Neural cell (in vitro differentiated cells): ENCODE measurements around the gene TPD52L2. TPM values are rescaled to one million over a fixed set of nuclear protein-coding genes. Genes with fewer than 3 reads are reported as not detected.
"Not testable (repeated sequence)": the region's sequence is repeated elsewhere in the genome, so short reads cannot be mapped to it uniquely, and the experiment has no call there.

ENCODE experiments used
- H2AFZ ChIP-seq: fragments of 200-600, 300-800 bp; sonication (generic), shearing (Covaris generic); 2 replicates; pipeline ENCODE4 v1.6.0; 2014; ENCODE audit warnings: low read depth, mild to moderate bottlenecking, antibody characterized with exemption, low read length, moderate library complexity
- H3F3A ChIP-seq: fragments of 200-600 bp; shearing (Covaris generic); 2 replicates; pipeline ENCODE4 v1.6.1; 2016; ENCODE audit warnings: mild to moderate bottlenecking, moderate library complexity, mixed read lengths, antibody characterized with exemption, low read length; ENCODE audit not compliant: insufficient read depth, poor library complexity, severe bottlenecking
- H3K27ac ChIP-seq: fragments of 200-600, 300-800 bp; sonication (generic), shearing (Covaris generic); 2 replicates; pipeline ENCODE4 v1.5.1; 2014; ENCODE audit warnings: mild to moderate bottlenecking, low read length, moderate library complexity
- H3K27me3 ChIP-seq: fragments of 300-800, 200-600 bp; sonication (generic), shearing (Covaris generic); 2 replicates; pipeline ENCODE4 v1.6.0; 2014; ENCODE audit warnings: mild to moderate bottlenecking, low read depth, low read length, moderate library complexity; ENCODE audit not compliant: insufficient read depth
- H3K36me3 ChIP-seq: fragments of 300-800, 200-600 bp; sonication (generic), shearing (Covaris generic); 2 replicates; pipeline ENCODE4 v1.5.1; 2014; ENCODE audit warnings: mild to moderate bottlenecking, antibody characterized with exemption, low read length, moderate library complexity; ENCODE audit not compliant: insufficient read depth
- H3K4me2 ChIP-seq: fragments of 300-800, 200-600 bp; sonication (generic), shearing (Covaris generic); 2 replicates; pipeline ENCODE4 v1.6.0; 2014; ENCODE audit warnings: mild to moderate bottlenecking, low read length
- H3K4me3 ChIP-seq: fragments of 300-800, 200-600 bp; sonication (generic), shearing (Covaris generic); 2 replicates; pipeline ENCODE4 v1.5.1; 2014; ENCODE audit warnings: mild to moderate bottlenecking, low read length, moderate library complexity
- H3K79me2 ChIP-seq: fragments of 200-600 bp; shearing (Covaris generic); replicated peaks from 2 replicates; pipeline ENCODE4 v1.6.0; 2014; ENCODE audit warnings: mild to moderate bottlenecking, low read length, moderate library complexity; ENCODE audit not compliant: insufficient read depth
- H3K9ac ChIP-seq: fragments of 300-800, 200-600 bp; sonication (generic), shearing (Covaris generic); 2 replicates; pipeline ENCODE4 v1.6.1; 2016; ENCODE audit warnings: mild to moderate bottlenecking, low read length, mixed read lengths
- H3K9me2 ChIP-seq: fragments of 200-600 bp; shearing (Covaris generic); 2 replicates; pipeline ENCODE4 v1.6.1; 2016; ENCODE audit warnings: mild to moderate bottlenecking, low read length, mixed read lengths; ENCODE audit not compliant: insufficient read depth
- H3K9me3 ChIP-seq: fragments of 200-600, 300-800 bp; sonication (generic), shearing (Covaris generic); 2 replicates; pipeline ENCODE4 v1.6.1; 2016; ENCODE audit warnings: mild to moderate bottlenecking, mixed run types, low read length, moderate library complexity, mixed read lengths
- H4K20me1 ChIP-seq: fragments of 200-600 bp; shearing (Covaris generic); 2 replicates; pipeline ENCODE4 v1.6.1; 2016; ENCODE audit warnings: mild to moderate bottlenecking, mixed run types; ENCODE audit not compliant: insufficient read depth
- EP300 ChIP-seq: fragments of 450-650 bp; conservative IDR thresholded peaks from 2 replicates; pipeline ENCODE4 v1.6.1; 2014; ENCODE audit warnings: antibody characterized with exemption, mild to moderate bottlenecking, moderate library complexity; ENCODE audit not compliant: poor library complexity, severe bottlenecking
- EZH2 ChIP-seq: fragments of 200-600, 300-800 bp; shearing (Covaris generic), sonication (generic); IDR thresholded peaks from 2 replicates; pipeline ENCODE4 v1.6.1; 2014; ENCODE audit warnings: antibody characterized with exemption, low read length, borderline replicate concordance, mild to moderate bottlenecking; ENCODE audit not compliant: insufficient read depth, poor library complexity, severe bottlenecking
- MXI1 ChIP-seq: fragments of 450-650 bp; conservative IDR thresholded peaks from 2 replicates; pipeline ENCODE4 v1.6.1; 2014; ENCODE audit warnings: antibody characterized with exemption, mild to moderate bottlenecking; ENCODE audit not compliant: poor library complexity, severe bottlenecking
- POLR2AphosphoS5 ChIP-seq: IDR thresholded peaks from 2 replicates; pipeline ENCODE4 v1.6.1; 2012
- RAD21 ChIP-seq: fragments of 450-650 bp; conservative IDR thresholded peaks from 2 replicates; pipeline ENCODE4 v1.6.1; 2014; ENCODE audit warnings: antibody characterized with exemption, mild to moderate bottlenecking, moderate library complexity
- SMC3 ChIP-seq: fragments of 450-650 bp; conservative IDR thresholded peaks from 2 replicates; pipeline ENCODE4 v1.6.1; 2014; ENCODE audit warnings: antibody characterized with exemption, mild to moderate bottlenecking, moderate library complexity; ENCODE audit not compliant: poor library complexity
- TAF1 ChIP-seq: IDR thresholded peaks from 2 replicates; pipeline ENCODE4 v1.6.1; 2012; ENCODE audit warnings: low read depth
- polyA plus RNA-seq: library from polyadenylated mRNA; depleted of rRNA; stranded (reverse); fragments of >200 nt; gene quantifications from 2 replicates; pipeline ENCODE4 v1.2.3, GENCODE V29; 2014

Gene TPD52L2
- polyA plus RNA-seq, 1 donor from 2014 or later = 142 TPM

DNA sequence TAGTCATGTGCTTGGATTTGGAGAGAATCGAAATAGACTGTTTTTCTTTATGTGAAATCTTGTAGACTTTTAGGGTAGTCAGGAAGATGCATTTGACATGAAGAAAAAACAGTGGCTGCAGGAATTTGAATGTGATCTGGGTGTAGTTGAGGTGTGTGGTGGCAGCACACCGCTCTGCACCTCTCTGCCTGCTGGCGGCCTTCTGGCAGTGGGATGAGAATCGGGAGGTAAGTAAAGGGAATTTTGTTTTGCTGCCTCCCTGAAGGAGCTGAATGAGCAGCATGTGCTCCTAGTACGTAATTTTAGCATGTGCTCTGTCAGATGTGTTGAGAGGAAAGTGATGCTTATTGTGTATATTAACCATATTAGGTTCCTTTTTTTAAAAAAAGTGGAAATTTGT is 3.2 kb downstream of the TPD52L2 start:
- H3F3A ChIP-seq = no peaks in the 10 kb centered on the region
- no peak for TF ChIP-seq EZH2
- H3K4me2 ChIP-seq = no peak overlapping the region
- no peak overlapping the region for H2AFZ ChIP-seq
- H3K36me3 ChIP-seq = no peaks in the 10 kb centered on the region
- H3K27ac ChIP-seq = no peak overlapping the region
- no peak overlapping the region for H3K9ac ChIP-seq
- no peak overlapping the region for H3K4me3 ChIP-seq
- no peaks in the 10 kb centered on the region for H4K20me1 ChIP-seq
- no peaks in the 10 kb centered on the region for H3K27me3 ChIP-seq
- peaks cover 14% of the 10 kb centered on the region for H3K79me2 ChIP-seq
- no peaks in the 10 kb centered on the region for H3K9me2 ChIP-seq
- H3K9me3 ChIP-seq = no peaks in the 10 kb centered on the region

DNA sequence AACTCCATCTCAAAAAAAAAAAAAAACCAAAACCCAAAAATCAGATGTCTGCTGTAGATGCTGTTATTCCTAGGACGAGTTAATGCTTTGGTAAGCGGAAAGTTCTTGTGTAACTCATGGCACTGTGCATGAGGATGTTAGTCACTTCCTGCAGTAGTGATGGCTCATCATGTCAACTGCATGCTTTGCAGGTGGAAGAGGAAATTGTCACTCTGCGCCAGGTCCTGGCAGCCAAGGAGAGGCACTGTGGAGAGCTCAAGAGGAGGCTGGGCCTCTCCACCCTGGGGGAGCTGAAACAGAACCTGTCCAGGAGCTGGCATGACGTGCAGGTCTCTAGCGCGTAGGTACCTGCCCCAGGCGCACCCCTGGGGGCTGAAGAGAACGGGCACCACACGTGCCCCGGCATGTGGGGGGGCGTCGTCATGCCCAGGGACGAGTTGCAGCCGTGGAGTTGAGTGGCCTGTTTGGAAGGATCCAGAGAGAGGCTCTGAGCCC is 8.5 kb downstream of the TPD52L2 start:
- no peak overlapping the region for H3K9ac ChIP-seq
- no peaks in the 10 kb centered on the region for H3K36me3 ChIP-seq
- no peak overlapping the region for H3K27ac ChIP-seq
- H3K4me3 ChIP-seq = no peak overlapping the region
- no peaks in the 10 kb centered on the region for H4K20me1 ChIP-seq
- H3K27me3 ChIP-seq = no peaks in the 10 kb centered on the region
- no peaks in the 10 kb centered on the region for H3F3A ChIP-seq
- TF ChIP-seq EZH2 = no peak
- TF ChIP-seq RAD21 = no peak
- TF ChIP-seq SMC3 = no peak
- no peak for TF ChIP-seq MXI1
- TF ChIP-seq TAF1 = no peak
- no peak for TF ChIP-seq EP300
- H3K79me2 ChIP-seq = no peaks in the 10 kb centered on the region
- H3K9me2 ChIP-seq = no peaks in the 10 kb centered on the region
- no peak overlapping the region for H2AFZ ChIP-seq
- no peak overlapping the region for H3K4me2 ChIP-seq
- H3K9me3 ChIP-seq = no peaks in the 10 kb centered on the region

DNA sequence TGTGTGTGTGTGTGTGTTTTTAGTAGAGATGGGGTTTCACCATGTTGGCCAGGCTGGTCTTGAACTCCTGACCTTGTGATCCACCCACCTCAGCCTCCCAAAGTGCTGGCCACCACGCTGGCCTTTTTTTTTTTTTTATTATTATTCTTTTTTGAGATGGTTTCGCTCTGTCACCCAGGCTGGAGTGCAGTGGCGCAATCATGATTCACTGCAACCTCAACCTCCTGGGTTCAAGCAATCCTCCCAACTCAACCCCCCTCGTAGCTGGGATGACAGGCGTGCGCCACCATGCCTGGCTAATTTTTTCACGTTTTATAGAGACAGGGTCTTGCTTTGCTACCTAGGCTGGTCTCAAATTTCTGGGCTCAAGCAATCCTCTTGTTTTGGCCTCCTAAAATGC is 9.2 kb downstream of the TPD52L2 start:
- H3K79me2 ChIP-seq, H3K4me2 ChIP-seq, H3K36me3 ChIP-seq, H3K9me3 ChIP-seq, H2AFZ ChIP-seq, H4K20me1 ChIP-seq, H3K27ac ChIP-seq, H3K27me3 ChIP-seq, H3K4me3 ChIP-seq, H3F3A ChIP-seq, H3K9me2 ChIP-seq, H3K9ac ChIP-seq: not testable (repeated sequence)

DNA sequence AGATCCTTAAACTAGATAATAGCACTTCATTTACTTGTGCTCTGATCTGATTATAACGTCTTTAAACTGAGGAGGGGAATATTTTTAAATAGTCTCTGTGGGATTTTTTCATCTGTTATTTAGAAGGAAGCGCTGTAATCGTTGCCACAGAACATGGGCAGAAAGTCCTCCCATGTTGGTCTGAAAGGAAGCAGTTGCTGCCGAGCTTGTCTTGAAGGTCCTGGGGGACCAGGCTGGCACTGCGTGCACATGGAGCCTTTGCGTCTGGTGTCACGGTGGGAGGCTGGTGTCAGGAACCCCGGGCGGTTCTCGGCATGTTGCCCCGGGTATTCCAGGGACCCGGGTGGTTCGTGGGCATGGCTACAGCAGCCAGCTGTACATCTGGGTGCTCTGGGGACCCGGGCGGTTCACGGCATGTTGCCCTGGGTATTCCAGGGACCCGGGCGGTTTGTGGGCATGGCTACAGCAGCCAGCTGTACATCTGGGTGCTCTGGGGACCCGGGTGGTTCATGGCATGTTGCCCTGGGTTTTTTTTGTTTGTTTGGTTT is 11.5 kb downstream of the TPD52L2 start:
- Histone ChIP-seq H3K9ac (no peak overlapping the region), H3K27ac (no peak overlapping the region), H3K27me3 (no peaks in the 10 kb centered on the region), H3K4me2 (no peak overlapping the region), H3F3A (no peaks in the 10 kb centered on the region), H3K9me2 (no peaks in the 10 kb centered on the region), H2AFZ (no peak overlapping the region), H3K79me2 (no peaks in the 10 kb centered on the region), H4K20me1 (no peaks in the 10 kb centered on the region), H3K36me3 (no peaks in the 10 kb centered on the region), H3K4me3 (no peak overlapping the region), H3K9me3 (no peaks in the 10 kb centered on the region)
- TF ChIP-seq RAD21 (no peak), EZH2 (no peak), POLR2AphosphoS5 (no peak)
